ENCODE measurements around the gene MRAS.
"Not testable (repeated sequence)": the region's sequence is repeated elsewhere in the genome, so short reads cannot be mapped to it uniquely, and the experiment has no call there.

MRAS gene

GRCh38 chr3:138445236-138445635 is 96.9 kb downstream of the MRAS start:
- WGBS, 2 experiments (ENCODE audit: insufficient coverage in 2 of 2) = 91 to 95% methylated on average over 7 of the region's 7 CpGs
- Histone ChIP-seq H3K27ac (ENCODE audit: low read depth, low read length, severe bottlenecking) (no peak overlapping the region), H3K4me1 (ENCODE audit: control insufficient read depth, insufficient read depth, low read length, poor library complexity, severe bottlenecking) (peaks cover 38% of the 10 kb centered on the region), H3K4me3 (ENCODE audit: extremely low read depth, insufficient read depth, low read length, poor library complexity, severe bottlenecking) (no peak overlapping the region), H3K9me3 (ENCODE audit: control insufficient read depth, low read length) (no peaks in the 10 kb centered on the region), H3K36me3 (ENCODE audit: control insufficient read depth, insufficient read depth, low read length) (no peaks in the 10 kb centered on the region)

GRCh38 chr3:138445654-138446053 is 97.3 kb downstream of the MRAS start:
- Histone ChIP-seq H3K9me3 (ENCODE audit: control insufficient read depth, low read length) (no peaks in the 10 kb centered on the region), H3K4me1 (ENCODE audit: control insufficient read depth, insufficient read depth, low read length, poor library complexity, severe bottlenecking) (peaks cover 33% of the 10 kb centered on the region), H3K27ac (ENCODE audit: low read depth, low read length, severe bottlenecking) (no peak overlapping the region), H3K4me3 (ENCODE audit: extremely low read depth, insufficient read depth, low read length, poor library complexity, severe bottlenecking) (no peak overlapping the region), H3K36me3 (ENCODE audit: control insufficient read depth, insufficient read depth, low read length) (no peaks in the 10 kb centered on the region)
- WGBS, 2 experiments (ENCODE audit: insufficient coverage in 2 of 2) = 93 to 94% methylated on average over 4 of the region's 4 CpGs

- Histone ChIP-seq H3K9me3 (ENCODE audit: control insufficient read depth, low read length) (no peaks in the 10 kb centered on the region), H3K27ac (ENCODE audit: low read depth, low read length, severe bottlenecking) (no peak overlapping the region), H3K4me3 (ENCODE audit: extremely low read depth, insufficient read depth, low read length, poor library complexity, severe bottlenecking) (no peak overlapping the region), H3K36me3 (ENCODE audit: control insufficient read depth, insufficient read depth, low read length) (no peaks in the 10 kb centered on the region), H3K4me1 (ENCODE audit: control insufficient read depth, insufficient read depth, low read length, poor library complexity, severe bottlenecking) (peaks cover 4% of the 10 kb centered on the region)
- 60 to 90% methylated on average over 1 to 2 of the region's 3 CpGs for WGBS, 2 experiments (ENCODE audit: insufficient coverage in 2 of 2)
Observed at GRCh38 chr3:138448631-138449030, 100.3 kb downstream of the MRAS start.

- WGBS, 2 experiments (ENCODE audit: insufficient coverage in 2 of 2) = 100% methylated on average over 1 of the region's 3 CpGs; no CpG with 5 or more reads in 1 of the 2 experiments
- H3K4me3 ChIP-seq (ENCODE audit: extremely low read depth, insufficient read depth, low read length, poor library complexity, severe bottlenecking) = no peak overlapping the region
- H3K36me3 ChIP-seq (ENCODE audit: control insufficient read depth, insufficient read depth, low read length) = no peaks in the 10 kb centered on the region
- H3K27ac ChIP-seq (ENCODE audit: low read depth, low read length, severe bottlenecking) = no peak overlapping the region
- no peaks in the 10 kb centered on the region for H3K4me1 ChIP-seq (ENCODE audit: control insufficient read depth, insufficient read depth, low read length, poor library complexity, severe bottlenecking)
- no peaks in the 10 kb centered on the region for H3K9me3 ChIP-seq (ENCODE audit: control insufficient read depth, low read length)
Observed at GRCh38 chr3:138449490-138449889, 101.1 kb downstream of the MRAS start.

- Histone ChIP-seq H3K4me1 (ENCODE audit: control insufficient read depth, insufficient read depth, low read length, poor library complexity, severe bottlenecking) (no peaks in the 10 kb centered on the region), H3K27ac (ENCODE audit: low read depth, low read length, severe bottlenecking) (no peak overlapping the region), H3K9me3 (ENCODE audit: control insufficient read depth, low read length) (no peaks in the 10 kb centered on the region), H3K4me3 (ENCODE audit: extremely low read depth, insufficient read depth, low read length, poor library complexity, severe bottlenecking) (no peak overlapping the region), H3K36me3 (ENCODE audit: control insufficient read depth, insufficient read depth, low read length) (no peaks in the 10 kb centered on the region)
- 96 to 97% methylated on average over 5 to 7 of the region's 7 CpGs for WGBS, 2 experiments (ENCODE audit: insufficient coverage in 2 of 2)
Observed at GRCh38 chr3:138450181-138450580, 101.8 kb downstream of the MRAS start.

GRCh38 chr3:138450704-138451424 is 102.5 kb downstream of the MRAS start:
- Histone ChIP-seq H3K9me3 (ENCODE audit: control insufficient read depth, low read length) (no peaks in the 10 kb centered on the region), H3K27ac (ENCODE audit: low read depth, low read length, severe bottlenecking) (no peak overlapping the region), H3K4me1 (ENCODE audit: control insufficient read depth, insufficient read depth, low read length, poor library complexity, severe bottlenecking) (no peaks in the 10 kb centered on the region), H3K36me3 (ENCODE audit: control insufficient read depth, insufficient read depth, low read length) (no peaks in the 10 kb centered on the region), H3K4me3 (ENCODE audit: extremely low read depth, insufficient read depth, low read length, poor library complexity, severe bottlenecking) (no peak overlapping the region)
- WGBS, 2 experiments (ENCODE audit: insufficient coverage in 2 of 2) = 92 to 96% methylated on average over 4 of the region's 6 CpGs

- WGBS, 2 experiments (ENCODE audit: insufficient coverage in 2 of 2) = 90 to 91% methylated on average over 33 to 40 of the region's 43 CpGs
- H3K4me3 ChIP-seq (ENCODE audit: extremely low read depth, insufficient read depth, low read length, poor library complexity, severe bottlenecking) = no peak overlapping the region
- no peaks in the 10 kb centered on the region for H3K4me1 ChIP-seq (ENCODE audit: control insufficient read depth, insufficient read depth, low read length, poor library complexity, severe bottlenecking)
- no peaks in the 10 kb centered on the region for H3K36me3 ChIP-seq (ENCODE audit: control insufficient read depth, insufficient read depth, low read length)
- no peaks in the 10 kb centered on the region for H3K9me3 ChIP-seq (ENCODE audit: control insufficient read depth, low read length)
- no peak overlapping the region for H3K27ac ChIP-seq (ENCODE audit: low read depth, low read length, severe bottlenecking)
Observed at GRCh38 chr3:138451595-138452162, 103.3 kb downstream of the MRAS start.

GRCh38 chr3:138452436-138452835 is 104.1 kb downstream of the MRAS start:
- H3K36me3 ChIP-seq (ENCODE audit: control insufficient read depth, insufficient read depth, low read length) = no peaks in the 10 kb centered on the region
- no peaks in the 10 kb centered on the region for H3K4me1 ChIP-seq (ENCODE audit: control insufficient read depth, insufficient read depth, low read length, poor library complexity, severe bottlenecking)
- H3K9me3 ChIP-seq (ENCODE audit: control insufficient read depth, low read length) = no peaks in the 10 kb centered on the region
- no peak overlapping the region for H3K4me3 ChIP-seq (ENCODE audit: extremely low read depth, insufficient read depth, low read length, poor library complexity, severe bottlenecking)
- 84 to 86% methylated on average over 6 of the region's 6 CpGs for WGBS, 2 experiments (ENCODE audit: insufficient coverage in 2 of 2)
- H3K27ac ChIP-seq (ENCODE audit: low read depth, low read length, severe bottlenecking) = no peak overlapping the region

GRCh38 chr3:138453940-138454339 is 105.6 kb downstream of the MRAS start:
- WGBS, 2 experiments (ENCODE audit: insufficient coverage in 2 of 2) = 82 to 92% methylated on average over 7 of the region's 8 CpGs

More at GRCh38 chr3:138453940-138454339, 105.6 kb downstream of the MRAS start:
- not testable (repeated sequence) for H3K27ac ChIP-seq (ENCODE audit: low read depth, low read length, severe bottlenecking); H3K36me3 ChIP-seq (ENCODE audit: control insufficient read depth, insufficient read depth, low read length); H3K4me3 ChIP-seq (ENCODE audit: extremely low read depth, insufficient read depth, low read length, poor library complexity, severe bottlenecking); H3K4me1 ChIP-seq (ENCODE audit: control insufficient read depth, insufficient read depth, low read length, poor library complexity, severe bottlenecking); H3K9me3 ChIP-seq (ENCODE audit: control insufficient read depth, low read length)

All from mesodermal cell (in vitro differentiated cells).